ENCODE results near the gene NTMT1.
"Not testable (repeated sequence)": the region's sequence is repeated elsewhere in the genome, so short reads cannot be mapped to it uniquely, and the experiment has no call there.

The NTMT1 gene

GRCh38 chr9:129615407-129616285 is 10.3 kb upstream of the NTMT1 start:
- DNase-seq: no peak

- DNase-seq: peak; percentile 88
Observed at GRCh38 chr9:129617167-129617566, 8.8 kb upstream of the NTMT1 start.

DNA sequence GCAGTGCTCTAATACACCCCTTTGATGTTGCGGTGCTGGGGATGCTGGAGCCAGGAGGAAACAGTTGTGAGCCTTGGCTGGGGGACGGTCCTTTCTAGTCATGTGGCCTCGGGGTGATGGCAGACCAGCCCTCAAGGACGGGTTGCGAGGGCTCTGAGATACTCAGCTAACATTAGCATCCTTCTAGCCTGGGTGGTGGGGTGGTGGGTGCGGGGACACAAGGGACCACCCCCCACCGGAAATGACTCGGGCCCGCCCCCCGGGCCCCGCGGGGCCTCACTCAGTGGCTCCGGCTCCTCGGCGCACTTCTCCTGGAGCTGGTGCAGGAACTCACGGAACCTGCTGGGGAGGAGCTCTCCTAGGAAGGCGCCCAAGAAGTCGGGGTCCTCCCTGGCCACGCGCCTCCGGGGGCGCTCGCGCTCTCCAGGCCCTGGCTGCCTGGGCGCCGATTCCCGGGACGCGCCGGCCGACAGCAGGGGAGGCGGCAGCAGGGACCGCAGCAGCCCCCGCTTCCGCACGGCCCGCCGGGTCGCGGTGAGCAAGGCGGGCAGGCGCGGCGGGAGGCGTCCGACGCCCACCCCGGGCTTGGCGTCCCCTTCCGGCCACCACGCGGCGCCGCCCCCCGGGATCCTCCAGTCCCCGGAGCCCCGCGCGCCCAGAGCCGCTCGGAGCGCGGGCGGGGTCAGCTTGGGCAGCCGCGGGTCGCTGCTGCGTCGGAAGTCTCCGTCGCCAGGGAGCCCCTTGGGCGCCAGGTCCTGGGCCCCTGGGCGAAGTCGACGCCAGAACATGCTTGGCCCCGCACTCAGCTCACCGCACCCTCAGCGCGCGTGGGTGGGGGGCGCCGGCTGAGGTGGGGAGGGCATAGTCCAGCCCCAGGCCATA is 5.9 kb upstream of the NTMT1 start:
- peak; percentile 48 for DNase-seq

- DNase-seq: no peak
Observed at GRCh38 chr9:129620669-129621295, 5.2 kb upstream of the NTMT1 start, which contains the start of gene C9orf50. TSS of gene C9orf50 (minus strand) at chr9:129621101. CDS start at chr9:129620574, 527 bp downstream.

GRCh38 chr9:129623331-129623730 is 2.6 kb upstream of the NTMT1 start:
- DNase-seq: peak; percentile 65

DNA sequence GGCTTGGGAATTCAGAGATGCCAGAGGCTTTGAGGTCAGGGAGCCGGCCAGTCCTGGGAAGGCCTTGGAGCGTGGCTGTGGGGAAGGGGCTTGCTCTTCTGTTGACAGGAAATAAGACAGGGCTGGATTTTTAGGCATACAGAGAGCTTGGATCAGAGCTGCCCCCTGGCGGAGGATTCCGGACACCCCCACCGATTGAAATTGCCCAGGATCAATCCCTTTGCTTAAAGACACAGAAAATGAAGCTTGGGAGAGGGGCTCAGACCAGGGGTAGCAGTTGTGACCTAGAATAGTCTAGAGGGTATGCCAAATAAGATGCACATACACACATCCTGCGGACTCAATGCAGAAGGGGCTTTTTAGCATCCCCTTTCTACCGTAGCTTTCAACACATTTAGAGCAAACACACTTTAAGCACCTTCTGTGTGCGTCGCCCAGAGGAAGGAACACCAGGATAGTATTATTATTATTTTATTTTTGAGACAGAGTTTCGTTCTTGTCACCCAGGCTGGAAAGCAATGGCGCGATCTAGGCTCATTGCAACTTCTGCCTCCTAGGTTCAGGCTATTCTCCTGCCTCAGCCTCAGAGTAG is 1.7 kb upstream of the NTMT1 start:
- DNase-seq: peak; percentile 45

DNA sequence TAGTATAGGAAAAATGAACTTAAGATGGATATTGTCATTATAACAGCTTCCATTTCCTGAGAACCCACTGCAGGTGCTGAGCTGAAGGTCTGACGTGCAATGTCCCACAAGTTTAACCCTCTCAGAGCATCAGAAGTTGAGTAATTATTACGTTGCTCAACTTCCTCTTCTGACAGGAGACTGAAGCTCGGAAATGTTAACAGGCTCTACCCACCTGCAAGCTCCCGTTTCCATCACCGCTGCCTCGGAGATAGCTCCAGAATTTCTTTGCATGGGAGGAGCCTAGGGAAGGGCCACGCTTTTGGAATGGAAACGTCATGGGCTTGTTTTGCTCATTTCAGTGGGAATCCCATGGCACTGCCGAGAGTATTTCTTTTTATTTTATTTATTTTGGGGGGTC is 1.0 kb upstream of the NTMT1 start:
- DNase-seq: no peak

GRCh38 chr9:129626625-129627284 is 792 bp downstream of the NTMT1 start:
- peak; percentile 93 for DNase-seq

- DNase-seq: peak; percentile 50
Observed at GRCh38 chr9:129627556-129628440, 1.8 kb downstream of the NTMT1 start.

- DNase-seq: no peak
Observed at GRCh38 chr9:129628709-129629108, 2.7 kb downstream of the NTMT1 start.

- no peak for DNase-seq
Observed at GRCh38 chr9:129629251-129629820, 3.4 kb downstream of the NTMT1 start.

DNA sequence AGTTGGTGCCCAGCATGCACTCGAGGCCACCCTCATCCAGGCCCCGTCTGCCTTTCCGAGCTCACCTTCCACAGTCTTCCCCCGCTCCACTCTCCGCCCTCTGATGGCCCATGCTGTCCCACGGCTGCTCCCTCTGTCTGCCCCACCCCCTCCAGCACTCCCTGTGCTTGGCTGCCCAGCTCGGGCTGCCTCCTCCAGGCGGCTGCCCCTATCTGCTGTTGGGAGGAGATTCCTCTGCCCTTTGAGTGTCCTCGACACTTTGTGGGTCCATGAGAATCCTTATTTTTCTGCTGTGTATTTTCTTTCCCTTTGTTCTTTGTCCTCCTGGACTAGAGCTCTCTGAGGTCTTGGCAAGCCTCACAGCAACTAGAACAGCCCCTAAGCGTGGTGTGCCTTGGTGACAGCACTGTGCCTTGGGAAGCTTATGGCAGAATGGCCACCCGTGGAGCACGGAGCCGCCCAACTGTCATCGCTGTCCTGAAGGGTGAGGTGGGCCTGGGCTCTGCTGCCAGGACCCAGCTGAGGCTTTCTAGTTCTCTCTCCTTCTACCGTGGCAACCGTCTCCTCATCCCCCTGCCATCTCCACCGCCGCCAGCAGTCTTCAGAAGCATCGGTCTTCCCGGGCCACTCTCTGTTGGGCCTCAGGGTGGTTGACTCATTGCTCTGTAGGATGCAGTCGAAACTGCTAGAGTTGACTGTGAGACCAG is 5.2 kb downstream of the NTMT1 start:
- no peak for DNase-seq

GRCh38 chr9:129631674-129632129 is 5.7 kb downstream of the NTMT1 start:
- no peak for DNase-seq

- peak; percentile 53 for DNase-seq
Observed at GRCh38 chr9:129632460-129632859, 6.5 kb downstream of the NTMT1 start.

DNA sequence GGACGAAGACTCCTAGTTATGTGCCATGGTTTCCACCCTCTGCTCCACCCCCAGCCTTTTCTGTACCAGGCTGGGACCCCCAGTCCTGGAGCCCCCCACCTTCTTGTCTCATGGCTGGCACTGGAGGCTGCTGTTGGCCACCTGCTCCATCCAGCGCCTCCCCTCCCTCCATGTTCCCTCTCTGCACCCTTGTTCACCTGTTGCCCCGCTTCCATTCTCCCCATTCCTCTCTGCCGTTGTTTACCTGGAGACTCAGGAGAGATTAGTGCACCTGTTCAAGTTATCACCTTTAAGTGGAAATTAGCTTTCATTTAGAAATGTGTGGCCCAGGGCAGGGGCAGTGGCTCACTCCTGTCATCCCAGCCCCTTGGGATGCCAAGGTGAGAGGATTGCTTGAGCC is 7.2 kb downstream of the NTMT1 start:
- no peak for DNase-seq

- no peak for DNase-seq
Observed at GRCh38 chr9:129633848-129634247, 7.9 kb downstream of the NTMT1 start.

DNA sequence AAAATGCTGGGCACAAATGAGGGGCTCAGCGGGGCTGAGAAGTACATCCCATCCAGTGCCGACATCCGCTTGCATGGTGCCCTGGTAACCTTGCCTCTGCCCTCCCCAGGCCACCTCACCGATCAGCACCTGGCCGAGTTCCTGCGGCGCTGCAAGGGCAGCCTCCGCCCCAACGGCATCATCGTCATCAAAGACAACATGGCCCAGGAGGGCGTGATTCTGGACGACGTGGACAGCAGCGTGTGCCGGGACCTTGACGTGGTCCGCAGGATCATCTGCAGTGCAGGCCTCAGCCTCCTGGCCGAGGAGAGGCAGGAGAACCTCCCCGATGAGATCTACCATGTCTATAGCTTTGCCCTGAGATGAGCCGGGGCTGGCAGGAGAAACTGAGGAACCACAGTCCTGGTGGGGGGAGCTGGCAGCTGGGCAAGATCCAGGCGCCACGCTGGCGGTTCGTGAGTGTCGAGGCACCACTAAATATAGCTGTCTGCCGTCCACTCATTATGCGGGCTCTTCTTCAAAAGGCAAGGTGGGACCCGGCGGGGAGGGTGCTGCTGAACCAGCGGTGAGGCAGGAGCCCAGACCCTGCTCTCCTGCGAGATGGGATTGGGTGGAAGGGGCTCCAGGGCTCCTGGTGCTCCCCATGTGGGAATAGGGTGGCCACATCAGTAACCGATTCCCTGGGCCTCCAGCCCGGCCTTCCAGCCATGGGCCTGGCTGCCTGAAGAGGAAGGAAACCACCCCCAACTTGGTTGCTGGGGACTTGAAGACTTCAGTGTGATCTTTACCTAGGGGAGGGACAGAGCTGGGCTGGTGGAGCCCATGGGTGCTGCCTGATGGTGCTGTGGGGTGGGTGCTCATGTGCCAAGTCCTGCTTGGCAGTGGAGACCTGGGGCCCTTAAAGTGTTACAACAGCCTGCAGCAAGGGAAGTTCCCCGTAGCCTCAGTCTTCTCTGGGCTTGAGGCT is 9.4 kb downstream of the NTMT1 start:
- DNase-seq: no peak

- DNase-seq: not testable (repeated sequence)
Observed at GRCh38 chr9:129636343-129636742, 10.4 kb downstream of the NTMT1 start.
